HepG2 (cell line): Measurements from ENCODE around the gene TADA2A. TPM values are rescaled to one million over a fixed set of nuclear protein-coding genes. Genes with fewer than 3 reads are reported as not detected.

Source experiments
- CBX1 ChIP-seq: IDR thresholded peaks from one replicate; pipeline ENCODE4 v1.6.1; 2016; ENCODE audit warnings: antibody characterized with exemption, low read depth
- CREM ChIP-seq, 2 experiments: sonication (generic) in 1 of 2; formaldehyde crosslinking in 1 of 2; IDR thresholded peaks; 2 replicates each; pipeline versions ENCODE4 v1.4.0 to v1.6.1; 2016 to 2020; ENCODE audit warnings: antibody characterized with exemption in 1 of 2, mild to moderate bottlenecking in 1 of 2, missing genetic modification reagents in 1 of 2
- DPF2 ChIP-seq: sonication (generic); formaldehyde crosslinking; IDR thresholded peaks from 2 replicates; pipeline ENCODE4 v1.4.0; 2020; ENCODE audit warnings: mild to moderate bottlenecking, low read depth, missing genetic modification reagents, borderline replicate concordance
- HNF4A ChIP-seq: sonication (generic); formaldehyde crosslinking; IDR thresholded peaks from 2 replicates; pipeline ENCODE4 v1.4.0; 2020; ENCODE audit warnings: missing genetic modification reagents
- KLF11 ChIP-seq: IDR thresholded peaks from 2 replicates; pipeline ENCODE4 v1.6.1; 2016; ENCODE audit warnings: missing compliant biosample characterization
- KLF12 ChIP-seq: sonication (generic); formaldehyde crosslinking; IDR thresholded peaks from 2 replicates; pipeline ENCODE4 v1.4.0; 2020; ENCODE audit warnings: missing genetic modification reagents, borderline replicate concordance
- KMT2B ChIP-seq: IDR thresholded peaks from 2 replicates; pipeline ENCODE4 v1.6.1; 2016; ENCODE audit warnings: missing genetic modification reagents, missing compliant biosample characterization
- MED1 ChIP-seq: sonication (generic); formaldehyde crosslinking; IDR thresholded peaks from 2 replicates; pipeline ENCODE4 v1.4.0; 2020; ENCODE audit warnings: missing genetic modification reagents
- SKI ChIP-seq: fragments of 450-650 bp; IDR thresholded peaks from one replicate; pipeline ENCODE4 v1.6.1; 2018; ENCODE audit warnings: mild to moderate bottlenecking; ENCODE audit not compliant: partially characterized antibody
- TOE1 ChIP-seq: sonication (generic); formaldehyde crosslinking; IDR thresholded peaks from 2 replicates; pipeline ENCODE4 v1.4.0; 2020; ENCODE audit warnings: mild to moderate bottlenecking, missing genetic modification reagents
- YY1 ChIP-seq: IDR thresholded peaks from 2 replicates; pipeline ENCODE4 v1.6.1; 2011; ENCODE audit warnings: low read length, low read depth, moderate library complexity, mild to moderate bottlenecking; ENCODE audit not compliant: insufficient read depth, insufficient replicate concordance
- ZNF264 ChIP-seq: sonication (generic); formaldehyde crosslinking; IDR thresholded peaks from 2 replicates; pipeline ENCODE4 v1.4.0; 2020; ENCODE audit warnings: missing genetic modification reagents
- polyA plus RNA-seq, 8 experiments: library from polyadenylated mRNA; depleted of rRNA in 3 of 8; stranded (reverse) in 7 of 8; unstranded in 1 of 8; fragments of >200 nt; fragmentation: Illumina TruSeq in 4 of 8; extraction: Trizol in 4 of 8; gene quantifications; 2 replicates each; pipeline versions ENCODE4 v1.2.1 to v1.2.3, GENCODE V29; 2011 to 2016; ENCODE audit warnings: low read depth in 4 of 8, missing spikeins in 1 of 8, mixed read lengths in 1 of 8; ENCODE audit not compliant: insufficient read depth in 1 of 8
- total RNA-seq, 5 experiments: library from RNA; depleted of rRNA; stranded (reverse); fragments of >200 nt; fragmentation: Illumina TruSeq; extraction: Trizol; gene quantifications; 2 replicates each; pipeline ENCODE4 v1.2.3, GENCODE V29; 2016; ENCODE audit warnings: low read depth in 1 of 5
- TF ChIP-seq, protein P1 (sequence below): sonication (generic); formaldehyde crosslinking; IDR thresholded peaks from 2 replicates; pipeline ENCODE4 v1.5.1; 2020; ENCODE audit warnings: mild to moderate bottlenecking, missing genetic modification reagents, borderline replicate concordance
- TF ChIP-seq, protein P2 (sequence below), 2 experiments: fragments of 450-650 bp in 1 of 2; sonication (generic) in 1 of 2; formaldehyde crosslinking; IDR thresholded peaks; 2 replicates each; pipeline versions ENCODE4 v1.5.0 to v1.8.0; 2020 to 2022; ENCODE audit warnings: mild to moderate bottlenecking in 1 of 2, missing genetic modification reagents in 1 of 2
- TF ChIP-seq, protein P3 (sequence below), 2 experiments: IDR thresholded peaks; 2 replicates each; pipeline ENCODE4 v1.6.1; 2011 to 2012; ENCODE audit warnings: low read length in 2 of 2, borderline replicate concordance in 1 of 2, low read depth in 1 of 2, mild to moderate bottlenecking in 1 of 2, moderate library complexity in 1 of 2
- TF ChIP-seq, protein P4 (sequence below): sonication (generic); IDR thresholded peaks from 2 replicates; pipeline ENCODE4 v1.6.1; 2016; ENCODE audit warnings: low read depth, borderline replicate concordance

The TADA2A gene
- total and polyA plus RNA-seq, 2 of the 13 experiments (the other 11 are each of a cell fraction or from before 2014, with no cell fraction given) = 8.0 to 14.0 TPM

DNA sequence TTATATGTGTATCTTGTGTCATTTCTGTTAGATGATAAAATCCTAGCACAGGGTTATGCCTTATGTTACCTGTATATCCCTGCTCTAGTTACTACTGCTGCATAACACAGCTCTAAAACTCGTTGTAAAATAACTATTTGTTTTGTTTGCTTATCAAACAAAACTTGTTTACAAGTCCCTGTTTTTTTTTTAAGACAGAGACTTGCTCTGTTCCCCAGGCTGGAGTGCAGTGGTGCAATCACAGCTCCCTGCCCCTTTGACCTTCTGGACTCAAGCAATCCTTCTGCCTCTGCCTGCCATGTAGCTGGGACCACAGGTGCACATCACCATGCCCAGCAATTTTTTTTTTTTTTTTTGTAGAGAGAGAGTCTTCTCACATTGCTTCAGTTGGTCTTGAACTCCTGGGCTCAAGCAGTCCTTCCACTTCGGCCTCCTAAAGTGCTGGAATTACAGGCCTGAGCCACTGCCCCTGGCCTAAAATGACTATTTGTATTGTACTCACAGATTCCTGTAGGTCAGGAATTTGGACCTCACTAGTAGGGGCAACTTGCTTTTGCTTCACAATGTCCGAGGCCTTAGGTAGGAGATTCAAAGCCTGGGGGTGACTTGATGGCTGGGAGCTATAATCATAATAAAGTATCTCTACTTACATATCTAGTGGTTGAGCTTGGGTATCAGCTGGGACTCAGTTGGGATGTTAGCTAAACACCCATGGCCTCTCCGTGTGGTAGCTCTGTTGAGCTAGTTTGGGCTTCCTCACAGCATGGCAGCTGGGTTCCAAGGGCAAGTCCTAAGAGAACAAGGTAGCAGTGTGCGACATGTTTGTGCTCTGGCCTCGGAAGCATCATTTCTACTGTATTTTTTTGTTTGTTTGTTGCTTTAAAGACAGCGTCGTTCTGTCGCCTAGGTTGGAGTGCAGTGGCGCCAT is 95.6 kb downstream of the TADA2A start (continued):
- TF ChIP-seq, protein P1, sequence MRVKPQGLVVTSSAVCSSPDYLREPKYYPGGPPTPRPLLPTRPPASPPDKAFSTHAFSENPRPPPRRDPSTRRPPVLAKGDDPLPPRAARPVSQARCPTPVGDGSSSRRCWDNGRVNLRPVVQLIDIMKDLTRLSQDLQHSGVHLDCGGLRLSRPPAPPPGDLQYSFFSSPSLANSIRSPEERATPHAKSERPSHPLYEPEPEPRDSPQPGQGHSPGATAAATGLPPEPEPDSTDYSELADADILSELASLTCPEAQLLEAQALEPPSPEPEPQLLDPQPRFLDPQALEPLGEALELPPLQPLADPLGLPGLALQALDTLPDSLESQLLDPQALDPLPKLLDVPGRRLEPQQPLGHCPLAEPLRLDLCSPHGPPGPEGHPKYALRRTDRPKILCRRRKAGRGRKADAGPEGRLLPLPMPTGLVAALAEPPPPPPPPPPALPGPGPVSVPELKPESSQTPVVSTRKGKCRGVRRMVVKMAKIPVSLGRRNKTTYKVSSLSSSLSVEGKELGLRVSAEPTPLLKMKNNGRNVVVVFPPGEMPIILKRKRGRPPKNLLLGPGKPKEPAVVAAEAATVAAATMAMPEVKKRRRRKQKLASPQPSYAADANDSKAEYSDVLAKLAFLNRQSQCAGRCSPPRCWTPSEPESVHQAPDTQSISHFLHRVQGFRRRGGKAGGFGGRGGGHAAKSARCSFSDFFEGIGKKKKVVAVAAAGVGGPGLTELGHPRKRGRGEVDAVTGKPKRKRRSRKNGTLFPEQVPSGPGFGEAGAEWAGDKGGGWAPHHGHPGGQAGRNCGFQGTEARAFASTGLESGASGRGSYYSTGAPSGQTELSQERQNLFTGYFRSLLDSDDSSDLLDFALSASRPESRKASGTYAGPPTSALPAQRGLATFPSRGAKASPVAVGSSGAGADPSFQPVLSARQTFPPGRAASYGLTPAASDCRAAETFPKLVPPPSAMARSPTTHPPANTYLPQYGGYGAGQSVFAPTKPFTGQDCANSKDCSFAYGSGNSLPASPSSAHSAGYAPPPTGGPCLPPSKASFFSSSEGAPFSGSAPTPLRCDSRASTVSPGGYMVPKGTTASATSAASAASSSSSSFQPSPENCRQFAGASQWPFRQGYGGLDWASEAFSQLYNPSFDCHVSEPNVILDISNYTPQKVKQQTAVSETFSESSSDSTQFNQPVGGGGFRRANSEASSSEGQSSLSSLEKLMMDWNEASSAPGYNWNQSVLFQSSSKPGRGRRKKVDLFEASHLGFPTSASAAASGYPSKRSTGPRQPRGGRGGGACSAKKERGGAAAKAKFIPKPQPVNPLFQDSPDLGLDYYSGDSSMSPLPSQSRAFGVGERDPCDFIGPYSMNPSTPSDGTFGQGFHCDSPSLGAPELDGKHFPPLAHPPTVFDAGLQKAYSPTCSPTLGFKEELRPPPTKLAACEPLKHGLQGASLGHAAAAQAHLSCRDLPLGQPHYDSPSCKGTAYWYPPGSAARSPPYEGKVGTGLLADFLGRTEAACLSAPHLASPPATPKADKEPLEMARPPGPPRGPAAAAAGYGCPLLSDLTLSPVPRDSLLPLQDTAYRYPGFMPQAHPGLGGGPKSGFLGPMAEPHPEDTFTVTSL (CRISPR knock-in tag) = peak; percentile 87; the same call in 1 of the 2 replicates
- TF ChIP-seq, protein P2, sequence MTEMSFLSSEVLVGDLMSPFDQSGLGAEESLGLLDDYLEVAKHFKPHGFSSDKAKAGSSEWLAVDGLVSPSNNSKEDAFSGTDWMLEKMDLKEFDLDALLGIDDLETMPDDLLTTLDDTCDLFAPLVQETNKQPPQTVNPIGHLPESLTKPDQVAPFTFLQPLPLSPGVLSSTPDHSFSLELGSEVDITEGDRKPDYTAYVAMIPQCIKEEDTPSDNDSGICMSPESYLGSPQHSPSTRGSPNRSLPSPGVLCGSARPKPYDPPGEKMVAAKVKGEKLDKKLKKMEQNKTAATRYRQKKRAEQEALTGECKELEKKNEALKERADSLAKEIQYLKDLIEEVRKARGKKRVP (CRISPR knock-in tag; IDR thresholded peaks at IDR 0.05) = peak in 1 of 2 experiments; percentile 77; a peak in 2 of 4 replicates
- no peak for TF ChIP-seq KLF11 (CRISPR knock-in tag)
- TF ChIP-seq, protein P3, sequence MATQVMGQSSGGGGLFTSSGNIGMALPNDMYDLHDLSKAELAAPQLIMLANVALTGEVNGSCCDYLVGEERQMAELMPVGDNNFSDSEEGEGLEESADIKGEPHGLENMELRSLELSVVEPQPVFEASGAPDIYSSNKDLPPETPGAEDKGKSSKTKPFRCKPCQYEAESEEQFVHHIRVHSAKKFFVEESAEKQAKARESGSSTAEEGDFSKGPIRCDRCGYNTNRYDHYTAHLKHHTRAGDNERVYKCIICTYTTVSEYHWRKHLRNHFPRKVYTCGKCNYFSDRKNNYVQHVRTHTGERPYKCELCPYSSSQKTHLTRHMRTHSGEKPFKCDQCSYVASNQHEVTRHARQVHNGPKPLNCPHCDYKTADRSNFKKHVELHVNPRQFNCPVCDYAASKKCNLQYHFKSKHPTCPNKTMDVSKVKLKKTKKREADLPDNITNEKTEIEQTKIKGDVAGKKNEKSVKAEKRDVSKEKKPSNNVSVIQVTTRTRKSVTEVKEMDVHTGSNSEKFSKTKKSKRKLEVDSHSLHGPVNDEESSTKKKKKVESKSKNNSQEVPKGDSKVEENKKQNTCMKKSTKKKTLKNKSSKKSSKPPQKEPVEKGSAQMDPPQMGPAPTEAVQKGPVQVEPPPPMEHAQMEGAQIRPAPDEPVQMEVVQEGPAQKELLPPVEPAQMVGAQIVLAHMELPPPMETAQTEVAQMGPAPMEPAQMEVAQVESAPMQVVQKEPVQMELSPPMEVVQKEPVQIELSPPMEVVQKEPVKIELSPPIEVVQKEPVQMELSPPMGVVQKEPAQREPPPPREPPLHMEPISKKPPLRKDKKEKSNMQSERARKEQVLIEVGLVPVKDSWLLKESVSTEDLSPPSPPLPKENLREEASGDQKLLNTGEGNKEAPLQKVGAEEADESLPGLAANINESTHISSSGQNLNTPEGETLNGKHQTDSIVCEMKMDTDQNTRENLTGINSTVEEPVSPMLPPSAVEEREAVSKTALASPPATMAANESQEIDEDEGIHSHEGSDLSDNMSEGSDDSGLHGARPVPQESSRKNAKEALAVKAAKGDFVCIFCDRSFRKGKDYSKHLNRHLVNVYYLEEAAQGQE (IDR thresholded peaks at IDR 0.05; ENCODE audit: borderline replicate concordance in 1 of 2, low read depth in 1 of 2, low read length in 2 of 2) = 0 out of 4 replicates have a peak, but pooled peaks of 1 of the 2 experiments have one; percentile 10
- TF ChIP-seq ZNF264 (CRISPR knock-in tag) = peak; percentile 71; the same call in 1 of the 2 replicates
- TF ChIP-seq CREM (IDR thresholded peaks at IDR 0.05) = peak; percentile 66; the same call in 1 of the 2 replicates
- TF ChIP-seq CREM (CRISPR knock-in tag; IDR thresholded peaks at IDR 0.05) = no peak
- 0 out of 2 replicates have a peak, but pooled peaks have one; percentile 30 for TF ChIP-seq TOE1 (CRISPR knock-in tag)
- no peak for TF ChIP-seq YY1
- TF ChIP-seq MED1 (CRISPR knock-in tag) = peak; percentile 86
- TF ChIP-seq SKI = peak; percentile 62
- 0 out of 2 replicates have a peak, but pooled peaks have one; percentile 22 for TF ChIP-seq KLF12 (CRISPR knock-in tag)
- TF ChIP-seq DPF2 (CRISPR knock-in tag) = peak; percentile 90
- TF ChIP-seq, protein P4, sequence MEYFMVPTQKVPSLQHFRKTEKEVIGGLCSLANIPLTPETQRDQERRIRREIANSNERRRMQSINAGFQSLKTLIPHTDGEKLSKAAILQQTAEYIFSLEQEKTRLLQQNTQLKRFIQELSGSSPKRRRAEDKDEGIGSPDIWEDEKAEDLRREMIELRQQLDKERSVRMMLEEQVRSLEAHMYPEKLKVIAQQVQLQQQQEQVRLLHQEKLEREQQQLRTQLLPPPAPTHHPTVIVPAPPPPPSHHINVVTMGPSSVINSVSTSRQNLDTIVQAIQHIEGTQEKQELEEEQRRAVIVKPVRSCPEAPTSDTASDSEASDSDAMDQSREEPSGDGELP = peak; percentile 7; the same call in 1 of the 2 replicates
- peak; percentile 92 for TF ChIP-seq HNF4A
- TF ChIP-seq KMT2B = peak; percentile 63; the same call in 1 of the 2 replicates
- peak; percentile 49 for TF ChIP-seq CBX1
